ENCODE data around the gene PHF20.
"Not testable (repeated sequence)": the region's sequence is repeated elsewhere in the genome, so short reads cannot be mapped to it uniquely, and the experiment has no call there.

Gene PHF20

DNA sequence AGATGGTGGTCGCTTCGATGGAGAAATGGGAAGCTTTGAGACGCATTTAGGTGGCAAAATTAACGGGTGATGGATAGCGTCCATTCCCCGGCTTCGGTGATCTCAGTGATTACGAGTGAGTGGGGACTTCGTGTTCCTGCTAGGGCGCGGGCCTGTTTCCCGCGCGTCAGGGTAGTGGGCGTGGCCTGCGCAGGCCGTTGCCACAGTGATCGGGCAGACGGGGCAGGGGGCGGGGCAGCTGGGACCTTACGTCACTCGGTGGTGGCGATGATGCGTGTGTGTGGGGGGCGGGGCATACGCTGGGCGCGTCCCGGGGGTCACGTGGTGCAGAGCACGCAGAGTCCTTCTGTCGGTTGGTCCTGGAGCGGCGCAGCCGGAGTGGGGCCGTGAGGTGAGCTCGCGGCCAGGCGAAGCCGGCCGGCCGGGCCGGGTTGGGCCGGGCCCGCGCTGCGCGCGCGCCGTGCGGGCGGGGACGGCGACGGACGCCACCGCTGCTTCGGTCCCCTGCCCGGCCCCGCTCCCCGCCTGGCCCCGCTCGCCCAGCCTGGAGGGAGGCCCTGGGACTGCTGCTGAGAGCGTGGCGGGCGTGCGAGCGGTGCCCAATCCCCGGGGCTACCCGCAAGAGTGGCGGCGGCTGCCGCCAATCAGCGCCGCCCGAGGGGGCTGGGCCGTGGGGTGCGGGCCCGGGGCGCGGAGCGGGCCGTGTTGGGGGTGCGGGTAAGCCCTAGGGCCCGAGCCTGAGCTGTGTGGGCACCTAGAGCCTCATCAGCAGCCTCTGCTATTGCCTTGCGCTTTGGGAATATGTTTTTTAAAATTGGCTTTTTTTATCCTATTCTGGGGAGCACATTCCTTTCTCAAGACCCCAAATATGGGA is at the start of gene PHF20:
Gene PHF20, plus strand, starts transcription at position 327 of the 874 bp plus-strand sequence. CDS start 29,508 bp downstream, outside the sequence.
- peak; percentile 91 for DNase-seq

DNA sequence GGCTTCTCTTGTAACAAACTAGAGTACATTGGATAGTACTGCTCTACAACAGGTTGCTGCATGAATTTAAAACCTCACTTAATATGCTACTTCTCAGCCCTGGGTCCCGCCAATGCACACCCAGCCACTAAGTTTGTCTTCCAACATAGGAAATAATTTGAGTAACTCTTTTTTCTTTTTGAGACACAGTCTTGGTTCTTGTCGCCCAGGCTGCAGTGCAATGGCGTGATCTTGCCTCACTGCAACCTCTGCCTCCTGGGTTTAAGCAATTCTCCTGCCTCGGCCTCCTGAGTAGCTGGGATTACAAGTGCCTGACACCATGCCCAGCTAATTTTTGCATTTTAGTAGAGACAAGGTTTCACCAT is 48.6 kb upstream of the PHF20 start:
- not testable (repeated sequence) for DNase-seq

DNA sequence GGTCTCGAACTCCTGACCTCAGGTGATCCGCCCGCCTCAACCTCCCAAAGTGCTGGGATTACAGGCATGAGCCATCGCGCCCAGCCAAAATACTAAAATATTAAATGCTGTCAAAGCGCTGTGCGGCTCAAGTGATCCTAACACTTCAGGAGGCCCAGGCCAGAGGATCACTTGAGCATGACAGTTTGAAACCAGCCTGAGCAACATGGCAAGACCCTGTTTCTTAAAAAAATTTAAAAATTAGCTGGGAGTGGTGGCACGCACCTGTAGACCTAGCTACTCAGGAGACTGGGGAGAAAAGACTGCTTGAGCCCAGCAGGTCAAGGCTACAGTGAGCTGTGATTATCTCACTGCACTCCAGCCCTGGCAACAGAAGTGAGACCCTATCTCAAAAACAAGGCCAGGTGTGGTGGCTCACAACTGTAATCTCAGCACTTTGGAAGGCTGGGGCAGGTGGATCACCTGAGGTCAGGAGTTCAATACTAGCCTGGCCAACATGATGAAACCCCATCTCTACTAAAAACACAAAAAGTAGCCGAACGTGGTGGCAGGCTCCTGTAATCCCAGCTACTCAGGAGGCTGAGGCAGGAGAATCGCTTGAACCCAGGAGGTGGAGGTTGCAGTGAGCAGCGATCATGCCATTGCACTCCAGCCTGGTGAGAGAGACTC is 48.0 kb upstream of the PHF20 start:
- not testable (repeated sequence) for DNase-seq

DNA sequence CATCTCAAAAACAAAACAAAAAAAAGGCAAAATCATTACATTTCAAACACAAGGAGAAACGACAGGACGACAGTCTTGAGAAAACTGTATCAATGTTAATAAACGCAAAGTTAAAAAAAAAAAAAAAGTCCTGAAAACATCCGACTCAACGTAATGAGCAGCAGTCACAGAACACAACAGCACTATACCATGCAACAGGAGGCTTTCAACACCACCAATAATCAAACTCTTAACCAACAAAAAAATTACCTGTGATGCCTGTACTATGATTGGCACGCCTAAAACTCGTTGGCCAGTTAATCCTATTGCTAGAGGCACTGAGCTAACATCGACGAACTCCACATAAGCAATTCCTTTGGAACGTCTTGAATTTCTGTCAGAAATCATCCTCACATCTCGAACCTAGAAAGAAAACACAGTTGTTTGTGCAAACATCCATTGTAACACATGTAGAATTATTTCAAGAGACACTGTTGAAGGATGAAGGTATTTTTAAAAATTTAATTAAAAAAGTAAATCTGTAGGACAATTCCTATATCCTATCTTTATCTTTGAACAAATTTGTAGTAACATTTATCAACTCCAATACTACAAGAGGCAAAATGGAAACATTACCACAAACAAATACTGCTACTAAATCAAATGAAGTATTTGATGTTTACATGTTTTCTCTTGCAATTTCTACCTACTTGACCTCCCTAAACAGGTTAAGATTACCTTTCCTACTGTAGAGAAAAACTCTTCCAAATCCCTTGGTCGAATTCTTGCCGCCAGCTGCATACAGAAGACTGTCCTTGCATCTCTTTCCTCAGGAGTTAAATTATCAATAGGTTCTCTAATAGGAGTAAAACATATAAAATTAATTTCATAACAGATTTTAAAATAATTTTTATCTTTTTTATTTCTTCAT is 47.2 kb upstream of the PHF20 start:
- DNase-seq: no peak

DNA sequence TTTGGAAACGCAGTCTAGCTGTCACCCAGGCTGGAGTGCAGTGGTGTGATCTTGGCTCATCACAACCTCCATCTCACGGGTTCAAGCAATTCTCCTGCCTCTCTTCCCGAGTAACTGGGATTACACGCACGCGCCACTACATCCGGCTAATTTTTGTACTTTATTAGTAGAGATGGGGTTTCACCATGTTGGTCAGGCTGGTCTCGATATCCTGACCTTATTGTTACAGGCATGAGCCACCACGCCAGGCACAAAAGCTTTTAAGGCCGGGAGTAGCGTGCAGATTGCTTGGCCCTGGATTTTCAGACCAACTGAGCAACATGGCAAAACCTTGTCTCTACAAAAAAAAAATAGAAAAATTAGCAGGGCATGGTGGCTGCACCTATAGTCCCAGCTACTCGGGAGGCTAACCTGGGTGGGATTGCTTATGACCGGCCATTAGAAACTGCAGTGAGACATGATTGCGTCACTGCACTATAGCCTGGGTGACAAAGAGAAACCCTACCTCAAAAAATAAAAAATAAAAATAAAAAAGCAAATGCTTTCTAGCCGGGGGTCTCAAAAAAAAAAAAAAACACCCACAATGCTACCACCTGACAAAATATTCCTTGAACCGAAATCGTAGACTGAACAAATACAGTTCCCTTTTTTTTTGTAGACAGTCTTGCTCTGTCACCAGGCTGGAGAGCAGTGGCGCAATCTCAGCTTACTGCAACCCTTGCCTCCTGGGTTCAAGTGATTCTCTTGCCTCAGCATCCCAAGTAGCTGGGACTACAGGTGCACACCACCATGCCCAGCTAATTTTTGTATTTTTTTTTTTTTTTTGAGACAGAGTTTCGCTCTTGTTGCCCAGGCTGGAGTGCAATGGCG is 44.7 kb upstream of the PHF20 start:
- DNase-seq: no peak

DNA sequence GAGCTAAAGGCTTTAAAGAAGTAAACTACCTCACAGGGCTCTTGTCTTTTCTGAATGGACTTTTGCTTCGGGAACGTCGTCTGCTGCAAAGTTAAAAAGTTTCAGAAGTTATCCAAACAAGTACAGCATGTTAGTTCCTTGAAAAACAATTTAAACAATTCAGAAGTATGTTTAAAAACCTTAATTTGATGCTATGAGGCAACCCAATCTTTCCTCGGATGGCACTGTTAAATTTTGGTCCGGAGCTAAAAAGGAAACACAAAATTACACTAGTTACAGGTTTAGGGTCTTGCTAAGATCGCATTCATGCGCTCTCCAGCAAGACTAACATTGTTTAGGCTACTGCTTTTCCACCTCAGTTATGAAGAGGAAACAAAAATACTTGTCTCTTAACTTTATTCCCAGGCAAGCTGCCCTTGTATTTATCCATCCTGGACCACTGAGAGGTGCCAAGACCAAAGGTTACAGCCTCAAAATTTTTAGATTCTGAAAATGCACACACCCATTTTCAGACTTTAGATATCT is 42.5 kb upstream of the PHF20 start:
- DNase-seq: no peak

DNA sequence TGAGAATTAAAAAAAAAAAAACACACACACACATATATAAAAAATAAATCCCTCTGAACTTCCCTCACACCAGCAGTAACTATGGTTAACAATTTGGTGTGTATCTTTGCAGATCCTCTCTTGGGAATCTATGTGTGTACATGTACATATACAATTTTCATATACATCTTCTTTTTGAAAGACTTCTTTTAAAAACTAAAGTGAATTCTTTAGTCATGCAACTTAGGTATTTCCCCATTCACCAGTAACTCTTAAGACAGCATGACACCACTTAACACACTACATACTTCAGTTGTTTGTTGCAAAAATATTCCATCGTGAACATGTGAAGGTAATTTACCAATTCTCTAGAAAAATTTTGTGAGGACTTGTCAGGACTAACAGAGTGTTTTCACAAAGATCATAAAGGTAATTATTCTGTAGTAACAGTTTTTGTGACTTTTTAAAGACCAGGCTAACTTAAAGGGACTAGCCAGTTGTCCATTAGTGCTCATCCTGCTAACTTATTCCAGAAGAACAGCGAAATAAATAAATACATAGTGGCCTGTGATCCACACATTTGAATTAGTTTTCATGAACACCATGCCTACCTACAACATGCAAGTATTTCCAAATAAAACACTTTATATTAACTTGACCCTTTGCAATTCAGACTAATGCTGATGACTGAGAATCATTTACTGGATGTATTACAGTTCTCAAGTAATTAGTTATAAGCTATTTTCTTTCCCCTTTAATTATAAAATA is 41.8 kb upstream of the PHF20 start:
- no peak for DNase-seq

DNA sequence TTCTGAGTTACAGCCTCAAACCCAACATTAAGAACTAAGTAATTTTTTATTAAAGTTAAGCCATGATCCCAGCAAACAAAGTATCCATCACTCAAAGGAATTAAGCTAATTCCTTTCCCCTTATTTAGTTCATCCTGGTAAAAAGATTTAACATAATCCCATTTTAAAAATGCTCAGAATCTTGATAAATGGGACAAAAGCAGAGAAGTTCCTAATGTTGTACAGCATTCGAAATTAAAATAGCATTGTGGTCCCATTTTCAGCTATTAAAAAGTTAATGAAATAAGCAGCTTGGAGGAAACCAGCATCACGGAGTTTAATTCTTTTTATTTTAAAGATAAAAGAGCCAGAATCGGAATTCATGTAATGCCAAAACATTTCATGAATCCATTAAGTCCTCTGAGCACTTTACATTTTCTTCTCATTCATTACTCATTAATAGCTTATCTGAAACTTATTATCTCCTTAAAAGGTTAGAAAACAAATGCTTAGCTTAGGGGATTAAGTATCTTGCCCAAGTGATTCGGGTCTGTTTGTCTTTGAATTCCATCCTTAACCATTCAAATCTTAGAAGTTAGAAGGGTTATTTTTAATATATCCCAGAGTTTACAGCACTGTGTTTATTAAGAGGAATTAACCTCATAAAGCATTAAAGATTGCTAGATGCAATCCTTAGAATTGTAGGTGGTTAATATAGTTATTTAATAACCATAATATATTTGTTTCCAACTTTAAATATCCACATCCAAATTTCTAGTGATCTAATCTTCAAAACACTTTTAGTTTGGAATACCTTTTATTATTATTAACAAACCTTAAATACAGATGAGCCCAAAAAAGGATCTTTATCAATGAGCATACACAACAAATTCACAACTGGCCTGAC is 41.0 kb upstream of the PHF20 start:
- no peak for DNase-seq

DNA sequence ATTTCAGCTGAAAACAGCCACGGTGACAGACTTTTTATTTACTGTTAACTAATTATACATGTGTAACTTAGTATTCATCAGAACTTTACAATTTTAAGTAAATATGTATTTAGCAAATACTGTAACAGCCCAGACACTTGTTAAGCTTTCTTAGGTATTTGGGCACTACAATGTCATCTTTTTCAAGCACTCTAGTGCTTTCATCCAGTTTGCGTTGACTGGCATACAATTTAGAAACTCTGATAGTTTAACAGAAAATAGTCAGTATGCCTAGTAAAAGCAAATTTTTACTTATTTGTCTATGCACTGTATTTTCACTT is 40.4 kb upstream of the PHF20 start:
- DNase-seq: no peak

DNA sequence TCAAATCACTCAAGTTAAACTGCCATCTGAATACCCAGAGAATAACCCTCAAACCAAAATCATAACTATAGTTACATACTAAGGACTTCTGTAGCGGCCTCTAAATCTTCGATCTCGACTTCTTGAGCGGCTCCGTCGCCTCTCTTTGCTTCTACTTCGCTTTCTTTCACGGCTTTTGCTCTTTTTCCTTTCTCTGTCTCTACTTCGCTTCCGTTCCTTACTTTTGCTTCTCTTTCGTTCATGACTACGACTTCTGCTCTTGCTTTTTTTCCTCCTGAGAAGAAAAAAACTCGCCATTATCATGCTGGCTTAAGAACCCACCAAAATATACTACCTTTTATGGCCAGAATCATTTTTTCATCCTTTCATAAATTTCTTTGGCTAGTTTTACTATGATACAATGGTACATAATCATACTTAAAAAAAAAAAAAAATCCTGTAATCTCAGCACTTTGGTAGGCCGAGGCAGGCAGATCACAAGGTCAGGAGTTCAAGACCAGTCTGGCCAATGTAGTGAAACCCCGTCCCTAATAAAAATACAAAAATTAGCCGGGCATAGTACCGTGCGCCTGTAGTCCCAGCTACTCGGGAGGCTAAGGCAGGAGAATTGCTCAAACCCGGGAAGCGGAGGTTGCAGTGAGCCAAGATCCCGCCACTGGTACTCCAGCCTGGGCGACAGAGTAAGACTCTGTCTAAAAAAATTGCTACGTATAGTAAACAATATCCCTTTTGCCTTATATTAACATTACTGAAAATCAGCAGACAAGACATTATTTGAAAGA is 39.8 kb upstream of the PHF20 start:
- DNase-seq: no peak

DNA sequence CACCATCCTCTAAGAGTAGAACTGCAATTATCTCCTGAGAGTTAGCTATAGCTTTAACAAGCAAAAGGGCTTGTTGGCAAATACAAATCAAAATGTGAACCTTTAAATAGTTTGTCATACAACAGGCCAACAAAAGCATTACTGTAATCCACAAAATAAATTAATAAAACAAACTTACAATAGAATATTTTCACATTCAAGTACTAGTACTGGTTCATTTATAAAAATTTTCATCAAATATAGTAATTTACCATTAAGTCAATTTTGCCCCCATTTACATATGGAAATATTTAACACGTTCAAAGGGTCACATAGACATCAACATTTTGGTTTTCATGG is 39.2 kb upstream of the PHF20 start:
- DNase-seq: no peak

DNA sequence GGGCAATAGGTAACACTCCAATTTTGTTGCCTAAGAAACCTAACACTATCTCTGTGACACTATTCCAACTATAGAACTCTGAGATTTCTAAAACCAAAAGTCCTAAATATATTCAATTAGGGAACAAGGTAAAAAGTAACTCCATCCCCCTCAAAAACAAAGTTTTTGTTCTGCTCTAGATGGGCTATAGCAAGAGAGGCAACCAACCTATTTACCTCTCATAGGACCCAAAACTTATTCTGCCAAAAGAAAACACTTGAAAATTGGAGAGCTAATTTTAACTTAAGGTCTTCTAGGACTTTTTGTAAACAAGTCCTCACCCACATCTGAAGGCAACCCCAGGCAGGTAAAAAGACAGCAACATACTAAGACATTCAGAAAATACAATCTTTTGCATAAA is 37.4 kb upstream of the PHF20 start:
- no peak for DNase-seq

DNA sequence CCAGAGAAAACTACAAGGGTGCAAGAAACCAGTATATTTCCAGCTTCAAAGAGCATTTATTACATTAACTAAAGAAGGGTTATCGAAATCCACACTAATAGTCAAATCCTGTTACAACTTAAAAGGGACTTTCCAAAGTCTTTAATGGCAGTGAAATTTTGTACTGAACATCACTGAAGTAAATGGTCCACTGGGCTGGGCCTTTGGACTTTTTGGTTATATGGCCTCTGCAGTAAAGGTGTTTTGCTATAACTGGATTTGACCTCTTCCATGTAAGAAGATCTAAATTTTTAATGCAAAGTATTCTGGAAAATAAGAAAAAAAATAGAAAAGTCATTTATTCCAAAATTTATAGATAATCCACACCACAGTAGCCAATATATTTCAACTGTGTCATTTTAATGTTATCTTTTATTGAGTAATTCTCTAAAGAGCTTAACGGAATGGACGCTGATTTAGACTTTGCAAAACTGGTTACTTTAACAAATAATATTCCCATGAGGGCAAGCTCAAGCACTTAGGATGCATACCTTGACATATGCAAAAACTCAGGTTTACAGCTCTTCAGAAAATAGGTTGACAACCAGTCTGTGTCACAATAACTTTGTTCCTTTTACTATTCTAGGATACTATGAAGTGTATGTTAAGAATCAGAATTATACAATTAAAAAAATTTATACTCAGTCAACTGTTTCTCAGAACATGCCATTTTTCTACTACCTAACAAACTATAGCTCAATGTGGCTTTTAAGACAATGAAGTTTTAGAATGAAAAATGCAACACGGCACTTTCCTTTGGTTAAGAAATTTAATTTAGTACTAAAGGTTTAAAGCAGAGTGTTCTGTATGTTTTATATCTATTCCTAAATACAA is 36.8 kb upstream of the PHF20 start:
- no peak for DNase-seq

DNA sequence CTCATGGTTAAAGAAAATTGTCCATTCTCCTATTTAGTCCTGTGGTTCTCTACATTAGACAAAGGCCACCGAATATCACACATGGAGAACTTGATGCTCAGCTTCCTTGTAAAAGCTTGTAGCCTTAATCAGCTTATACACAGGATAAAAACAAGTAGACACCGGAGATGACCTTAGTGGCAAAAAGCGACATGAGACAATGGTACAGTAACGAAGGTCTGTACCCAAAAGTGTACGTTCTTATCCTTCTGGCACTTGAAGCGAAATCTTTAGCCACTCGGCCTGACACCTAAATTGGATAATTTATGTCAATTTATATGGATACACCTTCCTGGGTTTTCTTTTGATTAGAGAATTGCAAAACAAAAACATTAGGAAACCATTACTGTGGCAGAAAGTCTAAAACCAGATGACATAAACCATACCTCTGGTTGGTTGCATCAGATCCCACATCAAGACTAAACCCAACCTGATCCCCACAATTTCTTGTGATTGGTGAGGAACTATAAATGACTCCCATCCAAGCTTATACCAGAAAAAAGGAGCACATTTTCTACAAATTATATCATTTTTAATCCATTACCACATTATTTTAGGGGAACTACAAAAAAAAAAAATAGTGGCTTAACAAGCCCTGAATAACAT is 35.9 kb upstream of the PHF20 start:
- DNase-seq: no peak

DNA sequence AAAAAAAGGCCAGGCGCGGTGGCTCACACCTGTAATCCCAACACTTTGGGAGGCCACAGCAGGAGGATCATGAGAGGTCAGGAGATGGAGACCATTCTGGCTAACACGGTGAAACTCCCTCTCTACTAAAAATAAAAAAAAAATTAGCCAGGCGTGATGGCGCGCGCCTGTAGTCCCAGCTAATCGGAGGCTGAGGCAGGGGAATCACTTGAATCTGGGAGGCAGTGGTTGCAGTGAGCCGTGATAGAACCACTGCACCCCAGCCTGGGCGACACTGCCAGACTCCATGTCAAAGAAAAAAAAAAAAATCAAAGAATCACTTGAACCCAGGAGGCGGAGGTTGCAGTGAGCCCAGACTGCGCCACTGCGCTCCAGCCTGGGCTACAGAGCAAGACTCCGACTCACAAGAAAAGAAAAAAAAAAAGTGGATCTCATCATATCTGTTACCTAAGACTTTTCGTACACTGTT is 33.9 kb upstream of the PHF20 start:
- DNase-seq: no peak

DNA sequence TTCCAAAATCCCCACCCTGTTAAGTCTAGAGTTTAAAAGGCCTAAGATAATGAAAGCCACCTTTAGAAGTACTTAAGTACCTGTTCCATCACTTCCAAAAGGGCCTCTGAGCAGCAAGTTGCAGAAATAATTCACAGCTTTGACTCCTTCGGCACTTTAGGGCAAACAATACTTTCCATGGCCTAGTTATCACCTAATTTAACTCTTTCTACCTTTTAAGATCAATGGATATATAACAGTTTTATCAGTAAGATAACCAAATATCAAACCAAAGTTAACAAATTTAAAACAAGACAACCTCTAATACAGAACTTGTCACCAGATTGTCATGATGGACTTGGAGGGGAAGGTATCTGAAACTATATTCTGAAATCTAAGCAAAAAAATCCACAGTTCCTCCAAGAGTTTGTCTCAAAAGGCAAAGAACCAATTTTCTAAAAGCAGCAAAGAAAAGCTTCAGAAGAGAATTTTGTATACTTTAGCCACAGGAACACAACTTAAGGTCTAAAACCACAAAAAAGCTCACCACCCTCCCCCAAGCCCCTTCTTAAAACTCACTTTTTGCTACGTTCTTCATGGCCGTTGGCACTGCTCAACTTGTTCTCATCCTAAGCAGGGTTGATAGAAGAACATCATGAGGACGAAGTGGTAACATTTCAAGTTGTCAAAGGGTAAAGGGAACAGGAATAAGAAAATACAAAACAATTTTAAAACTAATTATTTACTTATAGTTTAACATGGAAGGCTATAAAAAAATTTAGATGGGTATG is 33.2 kb upstream of the PHF20 start:
- DNase-seq: no peak

All from NCI-H510A (cell line).